IPS DF 19.7 (cell line): ENCODE data around the gene TMEM175.
A peak's percentile ranks its signal among the peaks of the same experiment; 100 is the strongest.
"Not testable (repeated sequence)": the region's sequence is repeated elsewhere in the genome, so short reads cannot be mapped to it uniquely, and the experiment has no call there.

Experiments
- DNase-seq: peaks from one replicate; pipeline ENCODE4 v3.0.0-alpha.2; 2013; ENCODE audit warnings: low read depth, low spot score

Gene TMEM175

DNA sequence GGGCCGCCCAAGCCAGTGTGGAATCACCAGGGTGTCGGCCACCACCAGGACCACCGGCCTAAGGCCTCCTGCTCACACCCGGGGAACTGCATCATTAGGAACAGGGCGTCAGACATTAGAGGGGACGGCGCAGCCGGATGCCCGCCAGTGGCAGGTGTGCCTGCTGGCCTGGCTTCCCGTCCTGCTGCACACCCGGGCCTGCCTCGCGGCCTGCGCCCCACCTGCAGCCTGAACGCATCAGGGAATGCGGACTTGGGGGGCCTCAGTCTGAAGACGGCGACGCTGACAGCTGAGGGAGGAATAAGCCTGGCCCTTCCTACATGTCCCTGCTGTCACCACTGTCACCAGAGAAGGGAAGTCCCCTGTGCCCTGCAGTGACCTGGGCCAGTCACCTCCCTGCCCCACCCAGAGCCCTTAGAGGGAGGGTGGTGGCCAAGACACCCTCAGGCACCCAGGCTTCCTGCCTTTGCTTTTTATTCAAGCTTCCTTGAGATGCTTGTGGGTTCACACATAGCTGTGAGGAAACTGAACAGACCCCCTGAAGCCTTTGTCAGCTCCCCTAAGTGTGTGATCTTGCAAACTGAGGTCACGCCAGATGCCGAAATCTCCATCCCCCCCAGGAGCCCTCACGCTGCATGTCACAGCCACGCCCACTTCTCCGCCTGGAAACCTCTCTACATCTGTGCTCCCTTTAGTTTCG lies 37.9 kb downstream of the TMEM175 start:
- no peak for DNase-seq

DNA sequence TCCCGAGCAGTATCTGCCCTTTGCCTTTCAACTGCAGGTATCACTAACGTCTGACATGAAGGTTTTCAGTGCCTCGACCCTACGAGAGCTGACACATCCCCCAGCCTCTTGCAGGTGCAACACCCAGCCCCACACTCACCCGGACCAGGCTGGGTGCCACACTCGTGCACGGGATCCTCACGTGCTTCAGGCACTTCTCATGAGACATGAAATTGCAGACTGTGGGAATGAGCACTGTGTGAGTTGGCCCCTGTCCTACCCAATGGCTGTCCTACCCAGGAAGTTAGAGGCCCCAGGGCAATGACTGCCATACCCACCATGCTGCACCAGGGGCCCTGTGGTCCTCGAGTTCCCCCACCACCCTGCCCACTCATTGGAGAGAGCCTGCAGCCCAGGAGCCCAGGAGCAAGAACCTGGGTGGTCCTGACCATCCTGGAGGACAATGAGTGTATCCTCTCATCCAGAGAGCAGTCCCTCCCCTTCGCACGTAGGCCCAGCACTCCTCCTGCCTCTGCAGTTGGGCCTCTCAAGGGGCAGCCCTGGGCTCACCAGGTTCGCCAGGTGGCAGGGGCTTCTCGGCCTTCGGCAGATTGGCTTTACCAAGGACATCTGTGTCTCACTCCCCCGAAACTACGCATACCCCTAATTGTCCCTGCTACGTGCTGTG lies 38.7 kb downstream of the TMEM175 start:
- DNase-seq, result no peak

DNA sequence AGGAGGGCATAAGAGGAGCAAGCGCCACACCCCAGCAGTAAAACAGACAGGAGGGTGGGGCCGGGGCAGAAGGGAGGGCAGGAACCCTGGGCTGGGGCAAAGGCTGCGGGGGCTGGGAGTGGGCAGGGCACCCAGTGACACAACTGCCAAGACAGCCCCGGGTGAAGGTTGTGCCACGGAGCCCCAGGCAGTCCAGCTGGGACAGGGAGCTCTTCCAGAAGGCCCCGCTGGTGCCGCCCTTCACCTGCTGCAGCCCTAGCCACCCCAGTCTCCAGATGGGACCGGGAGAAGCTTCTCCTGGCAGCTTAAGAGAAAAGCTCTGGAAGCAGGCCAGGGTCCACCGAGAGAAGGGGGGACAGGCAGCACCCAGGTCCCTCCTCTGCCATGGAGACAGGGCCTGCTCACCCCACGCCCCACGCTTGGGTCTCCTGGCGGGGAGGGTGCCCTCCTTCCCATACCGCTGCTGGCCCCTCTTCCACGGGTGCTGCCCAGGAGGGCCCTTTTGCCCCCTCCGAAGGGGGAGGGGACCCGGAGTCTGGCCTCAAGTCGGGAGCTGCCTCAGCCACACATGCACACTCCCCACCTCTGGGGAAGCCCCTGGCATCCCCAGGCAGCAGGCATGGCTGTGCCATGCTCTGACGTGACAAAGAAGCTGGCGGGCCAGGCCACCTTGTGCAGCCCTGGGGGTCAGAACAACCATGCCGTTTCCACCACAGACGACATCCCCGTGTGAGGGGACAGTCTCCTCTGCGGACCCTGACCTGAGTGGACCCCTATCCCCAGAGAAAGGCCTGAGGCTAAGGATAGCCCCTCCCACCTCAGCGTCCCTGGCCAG lies 39.6 kb downstream of the TMEM175 start:
- DNase-seq, result no peak

DNA sequence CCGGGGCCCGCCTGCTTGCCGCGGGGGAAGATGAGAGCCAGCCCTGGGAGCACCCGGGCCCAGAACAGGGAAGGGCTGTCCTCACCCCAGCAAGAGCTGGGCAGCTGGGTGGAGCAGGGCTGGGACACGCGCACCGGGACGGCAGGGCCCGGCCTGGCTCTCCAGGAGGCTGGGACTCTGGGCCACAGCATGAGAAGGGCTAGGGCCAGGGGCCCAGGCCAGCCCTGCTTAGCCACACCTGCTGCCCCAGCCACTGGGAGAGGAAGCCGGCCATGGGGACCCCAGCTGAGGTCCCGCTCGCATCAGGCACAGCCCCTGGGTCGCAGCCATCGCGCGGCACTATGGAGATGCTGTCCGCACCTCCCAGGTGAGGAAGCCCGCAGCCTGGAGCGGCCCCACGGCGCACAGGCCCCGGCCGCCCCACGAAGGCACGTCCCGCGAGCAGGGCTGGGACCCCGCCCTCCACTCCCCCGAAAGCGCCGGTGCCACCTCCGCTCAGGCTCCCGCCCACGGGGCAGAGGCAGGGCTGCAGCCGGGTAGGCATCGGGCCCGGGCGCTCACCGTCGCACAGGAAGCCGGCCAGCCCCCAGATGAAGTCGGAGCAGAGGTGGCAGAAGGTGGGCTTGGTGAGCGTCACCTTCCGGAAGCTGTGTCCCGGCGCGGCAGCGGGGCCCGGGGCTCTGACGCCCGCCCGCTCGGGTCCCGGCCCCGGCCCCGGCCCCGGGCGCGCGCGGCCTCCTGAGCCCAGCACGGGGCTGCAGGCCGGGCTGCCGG lies 40.6 kb downstream of the TMEM175 start:
- DNase-seq, result no peak

DNA sequence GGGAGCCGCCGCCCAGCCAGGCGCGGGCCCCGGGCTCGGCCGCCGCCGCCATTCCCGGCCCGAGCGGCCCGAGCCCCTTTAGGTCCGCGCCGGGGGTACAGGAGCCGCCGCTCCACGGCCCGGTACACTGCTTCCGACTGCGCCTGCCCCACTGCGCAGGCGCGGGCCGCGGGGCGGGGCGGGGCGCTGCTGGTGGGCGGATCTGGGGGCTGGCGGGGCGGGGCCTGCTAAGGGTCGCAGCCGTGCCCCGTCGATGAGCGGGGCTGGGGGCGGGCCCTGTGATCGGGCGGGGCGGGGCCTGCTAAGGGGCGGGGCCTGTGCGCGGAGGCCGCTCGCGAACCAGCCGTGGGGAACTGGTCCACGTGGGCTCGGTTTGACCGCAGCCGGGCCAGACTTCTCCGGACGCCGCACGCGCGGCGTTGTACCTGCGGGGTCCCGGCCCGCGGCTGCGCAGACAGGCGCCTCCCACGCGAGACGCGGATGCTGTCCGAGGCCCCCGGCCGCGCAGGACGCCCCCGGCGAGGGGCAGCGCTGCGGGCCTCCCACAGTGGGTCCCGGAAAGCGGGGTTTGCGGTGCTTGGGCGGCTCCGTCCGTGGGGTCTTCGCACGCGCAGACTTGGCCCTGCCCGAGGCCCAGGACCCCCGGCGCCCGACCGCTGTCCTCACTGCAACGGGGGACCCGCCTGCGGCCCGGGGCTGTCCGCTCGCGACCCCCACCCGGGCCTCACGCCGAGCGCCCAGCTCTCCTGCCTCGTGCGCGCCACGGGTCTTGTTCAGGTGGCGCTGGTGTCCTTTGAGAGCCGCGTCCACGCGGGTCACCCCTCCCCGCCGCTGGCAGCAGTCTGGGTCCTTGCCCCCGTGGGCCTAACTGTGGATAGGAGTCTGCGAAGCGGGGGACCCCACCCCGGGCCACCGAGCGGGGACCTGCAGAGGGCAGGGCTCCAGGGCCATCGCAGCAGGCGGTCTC lies 41.5 kb downstream of the TMEM175 start, which contains the start of gene DGKQ:
TSS of gene DGKQ (minus strand) at position 139 of the 967 bp plus-strand sequence. CDS start at position 52, 87 bp downstream.
- no peak for DNase-seq

DNA sequence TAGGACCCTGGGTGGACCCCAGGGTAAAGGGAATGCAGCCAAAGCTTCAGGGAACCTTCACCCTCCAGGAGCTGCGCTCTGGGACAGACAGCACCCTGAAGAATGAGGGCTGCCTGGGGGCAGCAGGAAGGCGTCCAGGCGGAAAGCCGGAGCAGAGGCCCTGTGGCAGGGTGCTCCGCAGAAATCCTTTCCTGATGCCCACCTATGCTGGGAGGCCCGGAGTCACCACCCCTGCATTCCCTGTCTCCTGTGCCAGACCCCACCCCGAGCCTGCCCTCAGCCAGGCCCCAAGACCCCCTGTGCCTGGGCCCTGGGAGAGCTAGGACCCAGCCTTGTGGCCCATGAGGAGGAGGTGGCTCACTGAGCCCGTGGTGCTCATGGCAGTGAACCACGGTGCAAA lies 42.4 kb downstream of the TMEM175 start:
- DNase-seq, result no peak

DNA sequence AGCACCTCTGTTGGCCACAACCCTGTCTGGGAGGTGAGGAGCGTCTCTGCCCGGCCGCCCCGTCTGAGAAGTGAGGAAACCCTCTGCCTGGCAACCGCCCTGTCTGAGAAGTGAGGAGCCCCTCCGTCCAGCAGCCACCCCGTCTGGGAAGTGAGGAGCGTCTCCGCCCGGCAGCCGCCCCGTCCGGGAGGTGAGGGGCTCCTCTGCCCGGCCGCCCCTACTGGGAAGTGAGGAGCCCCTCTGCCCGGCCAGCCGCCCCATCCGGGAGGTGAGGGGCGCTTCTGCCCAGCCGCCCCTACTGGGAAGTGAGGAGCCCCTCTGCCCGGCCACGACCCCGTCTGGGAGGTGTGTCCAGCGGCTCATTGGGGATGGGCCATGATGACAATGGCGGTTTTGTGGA lies 43.8 kb downstream of the TMEM175 start:
- not testable (repeated sequence) for DNase-seq

DNA sequence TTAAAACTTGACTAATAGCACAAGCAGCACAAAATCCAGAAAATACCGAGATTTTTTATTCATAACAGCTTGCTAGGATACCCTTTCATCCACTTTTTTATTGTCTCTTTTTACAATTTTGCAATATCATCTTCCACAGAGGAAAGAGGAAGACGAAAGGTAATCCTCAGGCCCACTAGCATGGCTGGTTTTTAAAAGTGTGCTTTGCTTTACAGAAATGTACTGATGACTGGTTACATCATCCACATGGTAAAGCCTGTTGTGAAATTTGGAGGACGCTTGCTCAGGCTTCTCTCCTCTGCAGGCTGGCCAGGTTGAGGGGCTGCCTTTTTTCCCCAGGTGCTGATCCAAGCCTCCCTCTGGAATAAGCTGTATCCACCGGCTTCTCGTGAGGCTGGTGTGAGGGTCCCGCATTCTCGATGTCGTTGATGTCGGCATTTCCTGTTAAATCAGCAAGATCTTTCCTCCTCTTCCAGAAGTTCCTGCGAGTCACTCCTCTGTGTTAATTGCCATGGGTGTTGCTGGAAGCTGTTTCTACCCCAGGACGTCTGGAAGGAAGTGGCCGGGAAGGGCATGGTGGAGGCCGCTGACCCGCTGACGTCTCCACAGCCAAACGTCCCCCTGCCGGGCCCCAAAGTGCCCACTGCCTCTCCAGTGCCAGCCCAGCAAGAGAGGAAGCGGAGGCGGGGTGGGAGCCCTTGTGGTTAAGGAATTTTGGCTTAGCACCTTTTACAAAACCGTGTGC lies 46.9 kb downstream of the TMEM175 start:
- no peak for DNase-seq

DNA sequence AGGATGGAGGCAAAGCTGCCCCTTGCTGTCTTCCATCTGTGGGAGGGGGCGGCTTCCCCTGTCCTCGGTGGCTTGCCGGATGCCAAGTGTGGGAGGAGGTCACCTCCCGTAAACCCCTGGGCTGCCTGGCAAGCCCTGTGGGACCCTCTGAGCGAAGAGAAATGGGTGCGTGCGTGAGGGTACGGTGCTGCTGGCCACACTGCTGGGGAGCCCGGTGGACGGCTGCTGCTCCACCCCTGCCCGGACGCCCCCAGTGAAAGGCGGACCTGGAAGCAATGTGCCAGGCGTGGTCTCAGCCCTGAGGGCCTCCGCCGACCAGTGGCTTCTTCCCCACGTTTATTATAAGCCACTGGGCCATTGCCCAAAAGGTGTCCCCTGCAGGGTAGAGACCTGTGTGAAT lies 50.0 kb downstream of the TMEM175 start:
- DNase-seq, result no peak

DNA sequence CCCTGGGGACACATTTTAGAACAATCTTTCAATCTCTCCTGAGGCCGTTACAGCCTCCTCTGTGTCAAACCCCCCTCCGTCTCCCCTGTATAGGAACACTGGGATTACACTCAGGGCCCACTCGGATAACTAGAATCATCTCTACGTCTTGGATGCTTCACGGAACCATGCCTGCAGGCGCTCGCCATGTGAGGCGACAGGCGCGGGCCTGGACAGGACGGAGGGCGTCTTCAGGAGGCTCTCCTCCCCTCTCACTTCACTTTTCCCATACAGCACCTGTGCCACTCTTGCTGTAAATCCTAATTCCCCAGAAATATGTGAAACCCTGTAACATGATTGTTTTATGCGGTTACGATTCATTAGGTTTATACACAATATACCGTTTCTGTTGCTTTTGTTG lies 50.6 kb downstream of the TMEM175 start:
- no peak for DNase-seq

DNA sequence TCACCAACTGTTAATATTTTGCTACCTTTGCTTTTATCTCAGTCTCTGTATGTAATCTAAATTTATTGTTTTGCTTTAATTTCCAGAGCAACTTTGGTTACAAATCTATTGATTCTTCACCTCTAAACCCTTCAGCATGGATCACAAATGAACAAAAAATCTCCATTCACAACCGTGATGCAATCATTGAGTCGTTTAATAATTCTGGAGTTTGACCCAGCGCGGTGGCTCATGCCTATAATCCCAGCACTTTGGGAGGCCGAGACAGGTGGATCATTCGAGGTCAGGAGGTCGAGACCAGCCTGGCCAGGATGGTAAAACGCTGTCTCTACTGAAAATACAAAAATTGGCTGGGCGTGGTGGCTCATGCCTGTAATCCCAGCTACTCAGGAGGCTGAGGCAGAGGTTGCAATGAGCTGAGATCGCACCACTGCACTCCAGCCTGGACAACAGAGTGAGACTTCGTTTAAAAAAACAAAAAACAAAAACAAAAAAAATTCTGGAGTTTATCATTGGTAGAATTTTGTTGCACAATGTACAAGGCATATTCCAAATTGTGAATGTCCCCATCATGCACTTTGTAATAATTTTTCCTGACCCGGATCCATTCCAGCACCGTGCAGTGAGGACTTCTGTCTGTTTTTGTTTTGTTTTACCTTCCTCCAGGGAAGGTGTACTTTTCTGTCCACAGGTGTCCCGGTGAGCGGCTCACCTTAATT lies 52.2 kb downstream of the TMEM175 start:
- no peak for DNase-seq

DNA sequence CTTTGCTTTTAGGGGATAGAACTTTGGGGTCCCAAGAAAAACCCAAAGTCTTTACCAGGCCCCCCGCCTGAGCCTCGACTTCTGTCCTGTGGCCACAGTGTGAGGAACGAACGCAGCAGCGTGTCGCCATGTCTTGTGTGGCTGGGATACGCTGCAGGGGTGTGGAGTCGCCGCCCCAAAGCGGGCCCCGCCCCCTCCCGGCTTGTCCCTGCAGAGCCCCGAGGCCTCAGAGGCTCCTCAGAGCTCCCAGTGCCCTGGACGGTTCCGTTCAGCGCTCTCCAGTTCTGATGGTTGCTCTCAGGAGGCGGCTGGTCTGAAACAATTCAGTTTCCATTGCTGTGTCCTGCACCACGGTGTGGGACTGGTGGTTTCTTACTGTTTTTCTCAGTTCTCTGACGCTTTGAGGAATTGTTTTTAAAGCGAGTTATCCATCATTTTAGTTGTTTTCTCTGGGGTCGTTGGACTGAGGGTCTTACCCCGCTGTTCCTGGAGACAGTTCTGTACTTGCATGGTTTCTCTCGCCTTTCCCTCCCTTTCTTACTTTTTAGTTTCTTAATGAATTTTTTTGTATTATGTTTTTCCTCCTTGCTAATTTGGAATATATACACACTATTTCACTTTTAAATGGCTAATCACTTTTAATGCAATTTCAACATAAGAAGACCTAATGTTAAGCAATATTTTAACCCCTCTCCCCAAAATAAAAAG lies 53.0 kb downstream of the TMEM175 start:
- DNase-seq, result peak; percentile 38

DNA sequence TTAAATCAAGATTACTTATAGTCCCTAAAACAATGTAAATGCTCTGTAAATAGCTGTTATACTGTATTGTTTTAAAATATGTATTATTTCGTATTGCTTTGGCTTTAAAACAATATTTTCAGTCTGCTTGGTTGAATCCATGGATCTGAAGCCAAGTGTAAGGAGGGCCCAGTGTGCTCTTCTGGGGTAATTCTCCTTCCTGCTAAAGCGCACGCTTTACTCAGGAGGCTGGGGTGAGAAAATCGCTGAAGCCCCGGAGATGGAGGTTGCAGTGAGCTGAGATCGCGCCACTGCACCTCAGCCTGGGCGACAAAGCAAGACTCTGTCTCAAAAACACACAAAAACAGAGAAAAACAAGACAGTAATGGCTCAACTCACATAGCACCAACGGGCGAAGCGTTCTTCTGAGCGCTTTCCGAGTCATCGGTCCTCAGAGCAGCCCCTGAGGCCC lies 54.2 kb downstream of the TMEM175 start:
- no peak for DNase-seq

DNA sequence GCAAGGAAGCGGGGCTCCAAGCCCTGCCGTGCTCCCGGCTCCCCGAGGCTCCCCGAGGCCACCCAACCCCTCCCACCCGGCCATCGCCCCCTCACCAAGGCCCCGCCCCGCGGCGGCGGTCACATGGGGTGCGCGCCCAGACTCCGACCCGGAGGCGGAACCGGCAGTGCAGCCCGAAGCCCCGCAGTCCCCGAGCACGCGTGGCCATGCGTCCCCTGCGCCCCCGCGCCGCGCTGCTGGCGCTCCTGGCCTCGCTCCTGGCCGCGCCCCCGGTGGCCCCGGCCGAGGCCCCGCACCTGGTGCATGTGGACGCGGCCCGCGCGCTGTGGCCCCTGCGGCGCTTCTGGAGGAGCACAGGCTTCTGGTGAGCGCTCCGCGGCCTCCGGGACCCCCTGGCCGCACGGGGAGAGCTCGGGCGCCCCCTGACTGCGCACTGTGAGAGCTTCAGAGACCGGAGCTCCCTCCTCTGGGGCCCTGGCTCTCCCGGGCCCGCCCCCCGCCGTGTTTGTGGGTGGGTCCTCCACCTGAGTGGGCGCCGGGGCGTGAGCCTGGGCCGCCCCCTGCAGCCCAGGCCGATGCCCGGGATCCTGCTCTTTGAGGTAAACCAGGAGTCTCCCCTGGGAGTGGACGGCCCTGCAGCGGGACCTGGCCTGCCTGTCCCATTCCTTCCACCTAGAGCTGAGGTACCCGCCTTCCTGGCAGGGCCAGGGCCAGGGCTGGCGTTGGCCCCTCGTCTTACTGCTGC lies 54.8 kb downstream of the TMEM175 start, which contains the start of gene IDUA:
TSS of gene IDUA (plus strand) at position 166 of the 745 bp plus-strand sequence. CDS start at position 207, 41 bp downstream.
- no peak for DNase-seq

DNA sequence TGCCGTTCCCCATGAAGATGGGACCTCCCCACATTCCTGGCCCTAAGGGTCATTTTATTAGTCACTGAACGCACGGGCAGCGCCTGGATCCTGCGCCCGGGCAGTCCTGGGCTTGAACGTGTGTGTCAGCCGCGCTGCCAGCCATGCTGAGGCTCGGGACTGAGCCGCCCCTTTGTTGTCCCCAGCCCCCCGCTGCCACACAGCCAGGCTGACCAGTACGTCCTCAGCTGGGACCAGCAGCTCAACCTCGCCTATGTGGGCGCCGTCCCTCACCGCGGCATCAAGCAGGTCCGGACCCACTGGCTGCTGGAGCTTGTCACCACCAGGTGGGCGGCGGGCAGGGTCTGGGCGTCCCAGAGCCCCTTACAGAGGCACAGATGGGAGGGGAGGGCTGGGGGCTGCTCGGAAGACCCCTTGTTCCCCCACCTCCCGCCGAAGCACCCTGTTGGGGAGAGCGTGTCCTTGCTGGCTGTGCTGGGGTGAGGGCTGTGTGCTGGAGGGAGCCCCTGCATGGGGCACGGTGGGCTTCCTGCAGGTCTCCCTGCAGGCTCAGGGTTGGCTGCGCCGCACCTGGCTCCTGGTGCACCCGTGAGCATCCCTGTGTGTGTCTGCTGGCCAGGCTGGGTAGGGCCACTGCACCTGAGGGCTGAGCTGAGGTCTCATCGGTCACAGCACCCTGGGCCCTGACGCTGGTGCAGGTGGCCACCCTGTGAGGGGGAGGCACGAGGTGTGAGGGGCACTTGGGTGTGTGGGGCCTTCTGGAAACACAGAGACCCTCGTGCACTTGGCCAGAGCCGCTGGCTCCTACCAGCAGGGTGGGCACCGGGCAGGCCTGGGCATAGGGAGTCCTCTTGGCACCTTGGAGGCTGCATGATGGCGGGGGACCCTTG lies 55.6 kb downstream of the TMEM175 start:
- DNase-seq, result no peak
